GM18909 (cell line): ENCODE measurements around the gene RASSF4.

Source experiments
- ATAC-seq: cut with Tn5 transposase; IDR thresholded peaks from one replicate; pipeline ENCODE4 v1.9.1; 2021; ENCODE audit warnings: mild to moderate bottlenecking; ENCODE audit not compliant: unreplicated experiment, poor library complexity

Gene RASSF4

GRCh38 chr10:44944354-44944753 lies 15.2 kb upstream of the RASSF4 start:
- no peak for ATAC-seq

DNA sequence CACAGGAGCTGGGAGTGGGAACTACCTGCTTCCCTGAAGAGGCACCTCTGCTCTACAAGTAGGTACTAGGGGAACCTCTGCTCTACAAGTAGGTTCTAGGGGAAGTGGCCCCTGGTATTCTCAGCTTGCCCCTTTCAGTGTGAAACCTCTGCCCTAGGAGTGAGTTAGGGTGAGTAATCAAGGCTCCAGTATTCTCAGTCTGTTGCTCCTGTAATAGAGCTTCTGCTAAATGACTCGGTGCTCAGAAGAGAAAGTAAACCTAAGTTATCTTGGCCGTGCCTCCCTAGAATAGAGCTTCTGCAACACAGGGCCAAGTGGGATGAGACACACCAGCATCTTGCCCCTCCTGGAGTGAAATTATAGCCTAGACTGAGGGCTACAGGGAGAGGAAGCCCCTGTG lies 13.4 kb upstream of the RASSF4 start:
- peak; percentile 63 for ATAC-seq

- ATAC-seq = peak; percentile 66
Observed at GRCh38 chr10:44947371-44948152, 12.0 kb upstream of the RASSF4 start.

DNA sequence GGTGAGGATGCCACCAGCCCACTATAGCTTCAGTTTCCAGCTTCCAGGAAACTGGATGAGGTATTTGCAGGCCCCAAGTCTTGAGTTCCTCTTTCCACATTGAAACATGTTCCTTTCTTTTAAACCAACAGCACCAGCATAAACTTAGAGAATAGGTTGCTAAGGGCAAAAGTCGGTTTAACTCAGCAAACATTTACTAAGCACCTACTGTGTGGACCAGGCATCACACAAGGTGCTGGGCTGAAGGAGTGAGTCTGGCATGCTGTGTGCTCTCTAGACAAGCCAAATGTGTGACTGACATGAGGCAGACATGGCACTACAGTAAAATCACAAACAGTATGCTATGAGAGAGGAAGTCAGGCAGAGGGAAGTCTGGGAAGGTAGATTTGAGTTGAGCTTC lies 11.0 kb upstream of the RASSF4 start:
- ATAC-seq = no peak

- no peak for ATAC-seq
Observed at GRCh38 chr10:44949127-44949802, 10.3 kb upstream of the RASSF4 start.

DNA sequence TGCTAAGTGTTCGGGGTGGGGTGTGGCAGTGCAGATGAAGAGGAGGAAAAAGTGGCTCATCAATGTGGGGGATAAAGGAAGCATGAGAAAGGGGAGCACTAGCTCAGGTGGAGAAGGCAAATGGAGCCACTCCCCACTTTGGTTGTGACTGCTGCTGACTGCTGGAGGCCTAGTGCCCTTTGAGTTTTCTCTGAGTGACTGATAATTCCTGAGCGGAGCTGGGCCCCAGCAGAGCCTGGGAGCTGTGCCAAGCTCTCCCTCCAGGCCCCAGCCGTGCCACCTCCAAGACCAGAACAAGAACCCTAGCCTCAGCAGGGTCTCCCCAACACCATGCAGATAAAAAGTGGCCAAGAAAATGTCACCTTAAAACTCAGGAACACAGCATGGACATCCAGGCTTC lies 9.7 kb upstream of the RASSF4 start:
- ATAC-seq = no peak

DNA sequence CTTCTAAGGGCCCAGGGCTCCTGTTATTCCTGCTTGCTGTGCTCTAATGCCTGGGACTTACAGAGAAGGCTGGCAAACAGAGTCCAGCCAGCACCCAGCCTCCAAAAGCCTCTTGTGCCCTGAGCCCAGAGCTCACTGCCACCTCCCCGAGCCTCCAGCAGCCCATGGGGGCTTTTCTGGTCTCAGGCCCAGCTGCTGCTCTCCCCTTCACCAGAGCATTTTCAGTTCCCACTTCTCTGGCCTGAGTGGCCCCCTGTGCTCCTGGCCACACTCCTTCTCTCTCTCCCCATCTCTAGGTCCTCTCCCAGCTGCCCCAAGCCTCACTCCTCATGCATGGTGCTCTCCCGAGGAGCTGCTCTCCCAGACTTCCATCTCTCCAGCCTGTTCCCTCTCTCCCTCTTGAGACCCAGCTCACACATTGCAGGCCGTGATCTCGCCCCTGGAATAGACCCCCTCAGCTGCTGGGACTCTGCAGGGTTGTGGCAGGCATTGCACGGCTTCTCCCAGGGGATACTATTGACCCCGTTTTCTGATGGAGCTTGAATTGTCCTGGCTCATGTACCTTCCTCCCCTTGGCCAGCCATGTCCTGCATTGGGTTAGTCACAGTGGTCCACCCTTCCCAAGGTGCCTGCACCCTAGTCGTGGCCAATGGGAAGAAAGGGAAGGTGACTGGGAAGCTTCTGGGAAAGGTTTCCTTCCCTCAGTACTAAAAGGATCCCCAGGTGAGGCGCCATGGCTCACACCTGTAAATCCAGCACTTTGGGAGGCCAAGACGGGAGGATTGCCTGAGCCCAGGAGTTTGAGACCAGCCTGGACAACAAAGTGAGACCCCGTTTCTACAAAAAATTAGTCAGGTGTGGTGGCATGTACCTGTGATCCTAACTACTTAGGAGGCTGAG lies 9.0 kb upstream of the RASSF4 start:
- ATAC-seq = no peak

DNA sequence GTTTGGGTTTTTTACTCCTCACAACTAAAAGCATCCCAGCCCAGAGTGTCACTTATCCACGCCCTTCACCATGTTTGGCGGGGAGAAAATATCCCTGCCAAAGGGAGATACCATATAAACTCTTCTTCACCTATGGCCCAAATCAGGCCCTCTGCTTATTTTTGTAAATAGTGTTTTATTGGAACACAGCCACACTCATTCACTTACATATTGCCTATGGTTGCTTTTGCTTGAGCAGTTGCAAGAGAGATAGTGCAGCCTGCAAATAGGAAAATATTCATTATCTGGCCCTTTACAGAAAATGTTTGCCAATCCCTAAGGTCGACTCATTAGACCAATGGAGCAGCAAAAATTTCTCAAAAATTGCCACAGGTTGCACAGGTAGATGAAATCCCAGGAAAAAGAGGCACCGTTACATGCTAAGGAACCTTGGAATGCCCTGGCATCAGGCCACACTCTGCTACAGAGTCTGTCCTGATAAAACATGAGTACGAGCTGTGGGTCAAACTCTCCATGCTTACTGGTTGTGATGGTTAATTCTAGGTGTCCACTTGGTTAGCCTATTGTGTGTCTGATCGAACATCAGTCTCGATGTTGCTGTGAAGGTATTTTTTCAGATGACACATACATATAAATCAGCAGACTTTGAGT lies 7.9 kb upstream of the RASSF4 start:
- no peak for ATAC-seq

GRCh38 chr10:44952779-44953231 lies 6.8 kb upstream of the RASSF4 start:
- no peak for ATAC-seq

DNA sequence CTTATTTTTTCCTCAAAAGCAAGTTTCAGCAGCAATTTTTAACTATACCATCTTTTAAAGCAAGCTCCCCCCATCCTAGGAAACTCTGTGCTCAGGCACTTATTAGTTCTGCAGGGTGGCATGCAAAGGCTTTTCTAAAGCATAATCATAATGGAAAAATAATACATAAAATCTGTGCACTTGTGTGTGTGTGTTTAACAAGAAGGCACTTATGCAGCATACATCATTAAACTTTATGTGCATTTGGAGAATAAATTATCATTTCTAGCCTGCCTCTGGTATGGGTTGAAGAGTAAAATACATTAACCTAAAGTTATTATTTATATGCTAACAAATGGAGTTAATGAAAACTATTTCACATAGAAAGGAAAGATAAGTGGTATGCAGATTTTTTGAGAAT lies 5.6 kb upstream of the RASSF4 start:
- ATAC-seq = no peak

DNA sequence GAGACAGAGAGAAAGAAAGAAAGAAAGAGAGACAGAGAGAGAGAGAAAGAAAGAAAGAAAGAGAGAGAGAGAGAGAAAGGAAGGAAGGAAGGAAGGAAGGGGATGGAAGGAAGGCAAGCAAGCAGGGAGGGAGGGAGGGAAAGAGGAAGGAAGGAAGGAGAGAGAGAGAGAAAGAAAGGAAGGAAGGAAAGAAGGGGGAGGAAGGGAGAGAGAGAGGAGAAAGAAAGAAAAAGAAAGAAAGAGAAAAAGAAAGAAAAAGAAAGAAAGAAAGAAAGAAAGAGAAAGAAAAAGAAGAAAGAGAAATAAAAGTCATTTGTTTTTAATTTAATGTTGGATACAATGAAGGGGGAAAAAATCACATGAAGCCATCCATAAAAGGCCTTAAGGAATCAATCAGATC lies 4.6 kb upstream of the RASSF4 start:
- no peak for ATAC-seq

- ATAC-seq = no peak
Observed at GRCh38 chr10:44955413-44956070, 4.1 kb upstream of the RASSF4 start.

- ATAC-seq = no peak
Observed at GRCh38 chr10:44956226-44956625, 3.4 kb upstream of the RASSF4 start.

DNA sequence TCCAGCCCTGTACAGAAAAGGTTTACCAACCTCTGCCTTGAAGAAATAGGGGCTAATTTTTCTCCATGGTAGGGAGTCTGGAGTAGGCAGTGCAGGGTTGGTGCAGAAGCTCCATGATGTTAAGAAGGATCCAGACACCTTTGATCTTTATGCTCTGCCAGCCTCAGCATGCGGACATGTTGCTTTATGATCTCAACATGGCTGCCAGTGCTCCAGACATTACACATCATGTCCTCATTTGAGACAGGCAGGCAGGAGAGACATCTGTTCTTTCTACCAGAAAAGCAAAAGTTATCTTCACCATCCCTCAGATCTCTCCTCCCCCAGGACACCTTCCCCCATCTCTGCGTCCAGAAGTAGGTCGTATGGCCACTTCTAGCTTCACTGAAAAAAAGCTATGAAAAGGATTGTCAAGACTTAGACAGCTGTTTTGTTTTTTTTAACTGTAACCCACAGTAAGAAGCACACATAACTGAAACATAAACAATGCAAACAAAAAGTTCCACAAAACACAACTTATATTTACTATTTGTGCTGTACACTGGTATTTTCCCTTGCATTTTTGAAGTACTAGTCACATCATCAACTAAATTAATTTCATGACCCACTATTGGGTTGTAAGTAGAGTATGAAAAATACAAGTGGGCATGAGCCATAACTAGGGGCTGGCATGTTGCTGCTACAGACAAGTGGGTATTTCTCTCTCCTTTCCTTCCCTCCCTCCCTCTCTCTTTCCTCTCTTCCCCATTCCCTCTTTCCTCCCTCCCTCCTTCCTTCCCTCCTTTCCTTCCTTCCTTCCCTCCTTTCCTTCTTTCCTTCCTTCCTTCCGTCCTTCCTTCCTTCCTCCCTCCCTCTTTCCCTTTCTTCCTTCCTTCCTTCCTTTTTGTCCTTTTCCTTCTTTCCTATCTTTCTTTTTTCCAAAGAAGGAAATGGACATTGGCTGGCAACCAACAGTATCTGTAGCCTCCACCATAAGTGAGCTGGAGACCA lies 2.6 kb upstream of the RASSF4 start:
- no peak for ATAC-seq

GRCh38 chr10:44958196-44958897 lies 1.3 kb upstream of the RASSF4 start:
- no peak for ATAC-seq

DNA sequence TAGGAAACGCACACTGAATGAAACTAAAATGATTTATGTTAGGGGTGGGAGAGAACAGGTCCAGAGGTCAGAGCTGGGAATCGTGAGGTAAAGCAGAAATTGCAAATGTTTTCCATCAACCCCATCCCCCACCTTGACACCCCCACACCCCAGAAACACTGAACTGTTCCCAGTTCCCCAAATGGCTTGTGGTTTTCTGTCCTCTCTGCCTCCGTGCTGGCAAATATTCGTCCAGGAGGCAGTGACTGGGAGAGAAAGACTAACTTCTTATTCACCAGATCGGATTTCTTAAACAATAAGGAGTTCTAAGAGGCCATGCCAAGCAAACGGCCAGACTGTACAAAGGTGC lies 730 bp upstream of the RASSF4 start:
- no peak for ATAC-seq

- ATAC-seq = no peak
Observed at GRCh38 chr10:44960088-44960460, 472 bp downstream of the RASSF4 start.

DNA sequence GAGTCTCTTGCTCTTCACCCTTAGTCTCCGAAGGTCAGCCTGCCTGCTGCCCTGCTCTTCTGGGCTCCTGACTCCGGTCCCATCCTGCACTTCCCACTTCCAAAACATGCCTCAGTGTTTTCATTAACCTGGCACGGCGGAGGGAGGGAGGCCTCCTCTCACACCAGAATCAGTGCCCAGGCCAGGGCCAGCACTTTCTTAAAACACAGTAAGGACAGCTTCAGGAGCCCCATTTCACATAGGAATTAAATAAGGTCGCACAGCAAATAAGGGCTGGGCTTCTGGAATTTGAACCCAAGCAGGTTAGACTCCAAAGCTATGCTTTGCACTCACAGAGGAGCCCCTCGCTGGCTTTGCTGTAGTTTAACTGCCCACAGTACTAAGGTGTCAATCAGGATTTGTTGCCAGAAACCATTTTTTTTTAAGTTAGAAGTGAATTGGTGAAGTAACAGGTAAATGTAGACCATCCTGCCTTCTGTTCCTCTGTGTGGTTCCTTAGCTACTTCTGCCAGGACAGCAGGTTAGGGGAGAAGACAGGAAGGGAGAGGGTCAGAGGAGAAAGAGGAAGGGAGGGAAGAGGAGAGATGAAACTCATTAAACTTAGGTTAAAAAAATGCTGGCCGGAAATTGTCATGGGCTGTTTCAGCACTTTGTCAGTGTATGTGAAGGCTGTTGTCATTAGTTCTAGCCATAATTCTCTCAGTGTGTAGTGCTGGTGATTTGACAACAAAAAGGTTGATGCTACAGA lies 1.1 kb downstream of the RASSF4 start:
- no peak for ATAC-seq
